Measurements from ENCODE around the gene HTR3E.

DNA sequence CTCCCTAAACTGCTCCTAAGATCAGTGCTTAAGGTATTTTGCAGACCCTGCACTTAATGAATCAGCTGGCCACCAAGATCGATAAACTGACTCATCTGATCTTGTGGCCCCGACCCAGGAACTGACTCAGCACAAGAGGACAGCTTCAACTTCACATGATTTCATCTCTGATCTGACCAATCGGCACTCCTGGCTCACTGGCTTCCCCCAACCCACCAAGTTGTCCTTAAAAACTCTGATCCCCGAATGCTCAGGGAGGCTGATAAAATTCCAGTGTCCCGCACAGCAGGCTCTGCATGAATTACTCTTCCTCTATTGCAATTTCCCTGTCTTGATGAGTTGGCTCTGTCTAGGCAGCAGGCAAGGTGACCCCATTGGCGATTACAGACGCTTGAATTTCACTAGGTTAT is 13.5 kb downstream of the HTR3E start:
- TF ChIP-seq, protein P1, sequence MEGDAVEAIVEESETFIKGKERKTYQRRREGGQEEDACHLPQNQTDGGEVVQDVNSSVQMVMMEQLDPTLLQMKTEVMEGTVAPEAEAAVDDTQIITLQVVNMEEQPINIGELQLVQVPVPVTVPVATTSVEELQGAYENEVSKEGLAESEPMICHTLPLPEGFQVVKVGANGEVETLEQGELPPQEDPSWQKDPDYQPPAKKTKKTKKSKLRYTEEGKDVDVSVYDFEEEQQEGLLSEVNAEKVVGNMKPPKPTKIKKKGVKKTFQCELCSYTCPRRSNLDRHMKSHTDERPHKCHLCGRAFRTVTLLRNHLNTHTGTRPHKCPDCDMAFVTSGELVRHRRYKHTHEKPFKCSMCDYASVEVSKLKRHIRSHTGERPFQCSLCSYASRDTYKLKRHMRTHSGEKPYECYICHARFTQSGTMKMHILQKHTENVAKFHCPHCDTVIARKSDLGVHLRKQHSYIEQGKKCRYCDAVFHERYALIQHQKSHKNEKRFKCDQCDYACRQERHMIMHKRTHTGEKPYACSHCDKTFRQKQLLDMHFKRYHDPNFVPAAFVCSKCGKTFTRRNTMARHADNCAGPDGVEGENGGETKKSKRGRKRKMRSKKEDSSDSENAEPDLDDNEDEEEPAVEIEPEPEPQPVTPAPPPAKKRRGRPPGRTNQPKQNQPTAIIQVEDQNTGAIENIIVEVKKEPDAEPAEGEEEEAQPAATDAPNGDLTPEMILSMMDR (IDR thresholded peaks at IDR 0.05; ENCODE audit: insufficient read depth, low read length, poor library complexity, severe bottlenecking): no peak
- TF ChIP-seq EZH2phosphoT487 (conservative IDR thresholded peaks at IDR 0.05; ENCODE audit: low read length): no peak
